22Rv1 (cell line): Measurements from ENCODE around the gene PURB.
"Not testable (repeated sequence)": the region's sequence is repeated elsewhere in the genome, so short reads cannot be mapped to it uniquely, and the experiment has no call there.

ENCODE experiments used
- H3K27ac ChIP-seq: fragments of 450-650 bp; 2 replicates; pipeline ENCODE4 v1.5.1; 2017
- ZFX ChIP-seq: fragments of 450-650 bp; IDR thresholded peaks from 2 replicates; pipeline ENCODE4 v1.6.1; 2017; ENCODE audit warnings: antibody characterized with exemption, borderline replicate concordance
- TF ChIP-seq, protein P1 (sequence below): fragments of 450-650 bp; IDR thresholded peaks from 2 replicates; pipeline ENCODE4 v1.5.1; 2017; ENCODE audit warnings: mild to moderate bottlenecking

PURB gene

GRCh38 chr7:44881066-44881600, 4.2 kb downstream of the PURB start:
- TF ChIP-seq, protein P1, sequence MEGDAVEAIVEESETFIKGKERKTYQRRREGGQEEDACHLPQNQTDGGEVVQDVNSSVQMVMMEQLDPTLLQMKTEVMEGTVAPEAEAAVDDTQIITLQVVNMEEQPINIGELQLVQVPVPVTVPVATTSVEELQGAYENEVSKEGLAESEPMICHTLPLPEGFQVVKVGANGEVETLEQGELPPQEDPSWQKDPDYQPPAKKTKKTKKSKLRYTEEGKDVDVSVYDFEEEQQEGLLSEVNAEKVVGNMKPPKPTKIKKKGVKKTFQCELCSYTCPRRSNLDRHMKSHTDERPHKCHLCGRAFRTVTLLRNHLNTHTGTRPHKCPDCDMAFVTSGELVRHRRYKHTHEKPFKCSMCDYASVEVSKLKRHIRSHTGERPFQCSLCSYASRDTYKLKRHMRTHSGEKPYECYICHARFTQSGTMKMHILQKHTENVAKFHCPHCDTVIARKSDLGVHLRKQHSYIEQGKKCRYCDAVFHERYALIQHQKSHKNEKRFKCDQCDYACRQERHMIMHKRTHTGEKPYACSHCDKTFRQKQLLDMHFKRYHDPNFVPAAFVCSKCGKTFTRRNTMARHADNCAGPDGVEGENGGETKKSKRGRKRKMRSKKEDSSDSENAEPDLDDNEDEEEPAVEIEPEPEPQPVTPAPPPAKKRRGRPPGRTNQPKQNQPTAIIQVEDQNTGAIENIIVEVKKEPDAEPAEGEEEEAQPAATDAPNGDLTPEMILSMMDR, result no peak
- TF ChIP-seq ZFX, result no peak
- H3K27ac ChIP-seq, result no peak overlapping the region

DNA sequence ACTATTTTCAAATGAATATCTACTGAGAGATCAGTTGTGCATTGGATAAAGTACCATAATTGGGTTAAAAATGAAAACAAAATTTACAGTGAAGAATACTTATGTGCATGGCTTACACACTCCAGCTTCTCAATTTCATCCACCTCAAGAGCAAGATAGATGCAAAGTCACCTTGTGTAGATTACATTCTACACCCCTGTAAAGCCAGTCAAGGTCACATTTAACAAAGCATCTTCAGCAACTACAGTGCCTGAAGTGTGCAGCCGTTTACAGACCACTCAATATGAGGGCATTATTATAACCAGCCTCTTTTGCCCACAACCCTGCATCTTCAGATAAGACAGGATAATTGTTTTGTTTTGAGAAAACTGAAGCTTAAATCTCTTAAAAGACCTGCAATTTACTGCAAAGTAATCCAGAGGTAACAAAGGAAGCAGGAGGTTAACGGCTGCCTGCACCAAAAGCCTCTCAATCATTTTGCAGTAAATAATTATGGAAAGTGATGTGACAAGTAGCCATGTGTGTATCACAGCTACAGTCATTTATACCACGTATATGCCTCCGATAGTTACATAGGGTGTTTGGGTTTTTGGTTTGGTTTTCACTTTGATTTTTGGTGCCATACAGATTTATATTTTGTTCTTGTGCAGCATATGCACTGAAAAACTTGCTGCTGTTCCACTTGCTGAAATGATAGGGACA, 4.9 kb downstream of the PURB start:
- no peak for TF ChIP-seq ZFX
- TF ChIP-seq, protein P1, result no peak
- H3K27ac ChIP-seq, result no peak overlapping the region

DNA sequence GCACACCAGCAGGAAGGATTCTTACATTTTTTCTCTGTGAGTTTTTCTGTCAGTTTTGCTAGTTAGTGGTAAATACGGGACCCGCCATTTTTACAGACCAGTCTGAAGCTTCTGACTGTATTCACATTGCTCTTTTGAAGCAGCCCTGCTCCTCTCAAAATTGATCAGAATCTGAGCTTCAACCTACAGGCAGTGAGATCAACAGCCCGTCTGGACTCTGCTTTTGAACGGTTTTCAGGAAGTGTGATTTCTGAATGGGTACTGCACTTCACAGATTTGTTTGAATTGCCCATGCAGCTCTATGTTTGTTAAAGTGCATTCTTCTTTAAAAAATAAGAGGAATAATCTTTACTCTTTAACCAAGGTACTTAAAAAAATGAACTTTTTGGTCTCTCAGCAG, 8.9 kb downstream of the PURB start:
- no peak overlapping the region for H3K27ac ChIP-seq
- TF ChIP-seq, protein P1, result no peak
- no peak for TF ChIP-seq ZFX

- H3K27ac ChIP-seq, result no peak overlapping the region
- TF ChIP-seq, protein P1, result no peak
- no peak for TF ChIP-seq ZFX
Observed at GRCh38 chr7:44875241-44875640, 10.1 kb downstream of the PURB start.

DNA sequence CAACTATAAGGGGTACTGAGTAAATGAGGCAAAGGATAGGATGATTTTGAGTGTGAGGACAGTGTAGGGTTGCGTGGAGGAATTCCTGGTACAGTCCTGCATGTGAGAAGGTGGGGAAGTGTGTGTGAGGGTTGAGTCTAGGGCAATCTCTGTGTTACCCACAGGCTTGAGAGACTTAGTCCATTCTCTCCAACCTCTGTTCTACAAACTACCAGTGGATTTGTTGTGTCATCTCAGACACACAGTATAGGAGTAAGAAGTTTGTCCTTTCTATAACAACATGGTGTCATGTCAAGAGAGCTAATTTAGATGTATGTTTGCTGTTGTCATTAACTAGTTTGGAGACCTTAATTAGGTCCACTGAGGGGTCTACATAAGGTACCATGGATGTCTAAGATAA, 12.5 kb downstream of the PURB start:
- no peak overlapping the region for H3K27ac ChIP-seq
- TF ChIP-seq, protein P1, result no peak
- no peak for TF ChIP-seq ZFX

DNA sequence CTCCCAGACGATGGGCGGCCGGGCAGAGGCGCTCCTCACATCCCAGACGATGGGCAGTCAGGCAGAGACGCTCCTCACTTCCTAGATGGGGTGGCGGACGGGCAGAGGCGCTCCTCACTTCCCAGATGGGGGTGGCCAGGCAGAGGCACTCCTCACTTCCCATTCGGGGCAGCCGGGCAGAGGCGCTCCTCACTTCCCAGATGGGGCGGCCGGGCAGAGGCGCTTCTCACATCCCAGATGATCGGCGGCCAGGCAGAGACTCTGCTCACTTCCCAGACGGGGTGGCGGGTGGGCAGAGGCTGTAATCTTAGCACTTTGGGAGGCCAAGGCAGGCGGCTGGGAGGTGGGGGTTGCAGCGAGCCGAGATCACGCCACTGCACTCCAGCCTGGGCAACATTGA, 13.4 kb downstream of the PURB start:
- not testable (repeated sequence) for H3K27ac ChIP-seq

DNA sequence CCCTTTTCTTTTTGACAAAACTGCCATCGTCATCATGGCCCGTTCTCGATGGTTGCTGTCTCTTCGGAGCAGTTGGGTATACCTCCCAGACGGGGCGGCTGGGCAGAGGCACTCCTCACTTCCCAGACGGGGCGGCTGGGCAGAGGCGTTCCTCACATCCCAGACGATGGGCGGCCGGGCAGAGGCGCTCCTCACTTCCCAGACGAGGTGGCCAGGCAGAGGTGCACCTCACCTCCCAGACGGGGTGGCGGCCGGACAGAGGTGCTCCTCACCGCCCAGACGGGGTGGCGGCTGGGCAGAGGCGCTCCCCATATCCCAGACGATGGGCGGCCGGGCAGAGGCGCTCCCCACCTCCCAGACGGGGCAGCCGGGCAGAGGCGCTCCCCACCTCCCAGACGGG, 14.6 kb downstream of the PURB start:
- H3K27ac ChIP-seq, result not testable (repeated sequence)

GRCh38 chr7:44870336-44870735, 15.0 kb downstream of the PURB start:
- H3K27ac ChIP-seq, result not testable (repeated sequence)
